Smooth muscle cell (in vitro differentiated cells): ENCODE results near the gene LIAS. TPM values are rescaled to one million over a fixed set of nuclear protein-coding genes. Genes with fewer than 3 reads are reported as not detected.
"Not testable (repeated sequence)": the region's sequence is repeated elsewhere in the genome, so short reads cannot be mapped to it uniquely, and the experiment has no call there.

Source experiments
- DNase-seq: peaks from one replicate; lab custom pipeline; 2025; ENCODE audit not compliant: unreplicated experiment; lab: John Stamatoyannopoulos, UW
- H2AFZ ChIP-seq: fragments of 200-600 bp; sonication (generic); 2 replicates; pipeline ENCODE4 v1.6.0; 2016; ENCODE audit warnings: antibody characterized with exemption, low read depth, mild to moderate bottlenecking
- H3F3A ChIP-seq: fragments of 200-600 bp; sonication (generic); 2 replicates; pipeline ENCODE4 v1.6.0; 2017; ENCODE audit warnings: antibody characterized with exemption, low read depth
- H3K27ac ChIP-seq: fragments of 200-600 bp; sonication (generic); 2 replicates; pipeline ENCODE4 v1.5.1; 2016; ENCODE audit warnings: low read depth, mild to moderate bottlenecking
- H3K27me3 ChIP-seq: fragments of 200-600 bp; sonication (generic); 2 replicates; pipeline ENCODE4 v1.6.1; 2016; ENCODE audit warnings: low read depth, mild to moderate bottlenecking
- H3K36me3 ChIP-seq: fragments of 200-600 bp; sonication (generic); 2 replicates; pipeline ENCODE4 v1.5.1; 2016; ENCODE audit warnings: low read depth
- H3K4me1 ChIP-seq: fragments of 200-600 bp; sonication (generic); 2 replicates; pipeline ENCODE4 v1.5.1; 2016; ENCODE audit warnings: low read depth
- H3K4me2 ChIP-seq: fragments of 200-600 bp; sonication (generic); 2 replicates; pipeline ENCODE4 v1.6.0; 2016; ENCODE audit warnings: mild to moderate bottlenecking
- H3K4me3 ChIP-seq: fragments of 200-600 bp; sonication (generic); 2 replicates; pipeline ENCODE4 v1.5.1; 2016; ENCODE audit warnings: mild to moderate bottlenecking
- H3K79me2 ChIP-seq: fragments of 200-600 bp; sonication (generic); 2 replicates; pipeline ENCODE4 v1.6.0; 2016; ENCODE audit warnings: low read depth, mild to moderate bottlenecking
- H3K9ac ChIP-seq: fragments of 200-600 bp; sonication (generic); 2 replicates; pipeline ENCODE4 v1.6.0; 2016; ENCODE audit warnings: low read depth
- H3K9me3 ChIP-seq: fragments of 200-600 bp; sonication (generic); replicated peaks from 2 replicates; pipeline ENCODE4 v1.5.1; 2016; ENCODE audit warnings: low read depth
- H4K20me1 ChIP-seq: fragments of 200-600 bp; sonication (generic); 2 replicates; pipeline ENCODE4 v1.6.0; 2016; ENCODE audit warnings: low read depth
- WGBS: methylation state at CpG from one replicate; pipeline ENCODE4 v1.1.7; 2016; ENCODE audit warnings: low lambda C conversion rate; 5-methylcytosine and 5-hydroxymethylcytosine counted together
- polyA plus RNA-seq: library from polyadenylated mRNA; unstranded; fragments of >200 nt; fragmentation: Nextera tagmentation; extraction: Ambion mirVana; gene quantifications from 2 replicates; pipeline ENCODE4 v1.2.1, GENCODE V29; 2016
- total RNA-seq: library from RNA; depleted of rRNA; stranded (reverse); fragments of >200 nt; gene quantifications from 2 replicates; pipeline ENCODE4 v1.2.3, GENCODE V29; 2014
- TF ChIP-seq, protein P1 (sequence below): fragments of 200-600 bp; sonication (generic); IDR thresholded peaks from 2 replicates; pipeline ENCODE4 v1.5.1; 2017; ENCODE audit warnings: borderline replicate concordance, mild to moderate bottlenecking, antibody characterized with exemption; ENCODE audit not compliant: insufficient read depth, poor library complexity, severe bottlenecking

Gene LIAS
- total and polyA plus RNA-seq, 2 experiments from 2014 or later: 6.6 to 10.5 TPM

GRCh38 chr4:39504538-39504937 is 45.7 kb downstream of the LIAS start:
- TF ChIP-seq, protein P1, sequence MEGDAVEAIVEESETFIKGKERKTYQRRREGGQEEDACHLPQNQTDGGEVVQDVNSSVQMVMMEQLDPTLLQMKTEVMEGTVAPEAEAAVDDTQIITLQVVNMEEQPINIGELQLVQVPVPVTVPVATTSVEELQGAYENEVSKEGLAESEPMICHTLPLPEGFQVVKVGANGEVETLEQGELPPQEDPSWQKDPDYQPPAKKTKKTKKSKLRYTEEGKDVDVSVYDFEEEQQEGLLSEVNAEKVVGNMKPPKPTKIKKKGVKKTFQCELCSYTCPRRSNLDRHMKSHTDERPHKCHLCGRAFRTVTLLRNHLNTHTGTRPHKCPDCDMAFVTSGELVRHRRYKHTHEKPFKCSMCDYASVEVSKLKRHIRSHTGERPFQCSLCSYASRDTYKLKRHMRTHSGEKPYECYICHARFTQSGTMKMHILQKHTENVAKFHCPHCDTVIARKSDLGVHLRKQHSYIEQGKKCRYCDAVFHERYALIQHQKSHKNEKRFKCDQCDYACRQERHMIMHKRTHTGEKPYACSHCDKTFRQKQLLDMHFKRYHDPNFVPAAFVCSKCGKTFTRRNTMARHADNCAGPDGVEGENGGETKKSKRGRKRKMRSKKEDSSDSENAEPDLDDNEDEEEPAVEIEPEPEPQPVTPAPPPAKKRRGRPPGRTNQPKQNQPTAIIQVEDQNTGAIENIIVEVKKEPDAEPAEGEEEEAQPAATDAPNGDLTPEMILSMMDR: no peak
- Histone ChIP-seq H3K27ac (no peak overlapping the region), H3K9ac (no peak overlapping the region), H3K79me2 (no peaks in the 10 kb centered on the region), H2AFZ (no peak overlapping the region), H4K20me1 (peaks cover 31% of the 10 kb centered on the region), H3K27me3 (no peaks in the 10 kb centered on the region), H3F3A (peaks cover 17% of the 10 kb centered on the region), H3K4me1 (no peaks in the 10 kb centered on the region), H3K36me3 (peaks cover 50% of the 10 kb centered on the region), H3K4me2 (no peak overlapping the region), H3K9me3 (no peaks in the 10 kb centered on the region), H3K4me3 (no peak overlapping the region)
- 94% methylated on average over 2 of the region's 2 CpGs for WGBS
- DNase-seq: no peak

- H3K4me3 ChIP-seq: no peak overlapping the region
- H3K27me3 ChIP-seq: no peaks in the 10 kb centered on the region
- H3K36me3 ChIP-seq: peaks cover 60% of the 10 kb centered on the region
- peaks cover 14% of the 10 kb centered on the region for H3F3A ChIP-seq
- H3K4me1 ChIP-seq: no peaks in the 10 kb centered on the region
- 93% methylated on average over 1 of the region's 1 CpG for WGBS
- H3K9me3 ChIP-seq: no peaks in the 10 kb centered on the region
- peaks cover 35% of the 10 kb centered on the region for H4K20me1 ChIP-seq
- no peak overlapping the region for H3K9ac ChIP-seq
- H3K27ac ChIP-seq: no peak overlapping the region
- TF ChIP-seq, protein P1: no peak
- H3K4me2 ChIP-seq: no peak overlapping the region
- no peaks in the 10 kb centered on the region for H3K79me2 ChIP-seq
- H2AFZ ChIP-seq: no peak overlapping the region
- DNase-seq: no peak
These were observed 46.7 kb downstream of the LIAS start for GRCh38 chr4:39505581-39505980.

DNA sequence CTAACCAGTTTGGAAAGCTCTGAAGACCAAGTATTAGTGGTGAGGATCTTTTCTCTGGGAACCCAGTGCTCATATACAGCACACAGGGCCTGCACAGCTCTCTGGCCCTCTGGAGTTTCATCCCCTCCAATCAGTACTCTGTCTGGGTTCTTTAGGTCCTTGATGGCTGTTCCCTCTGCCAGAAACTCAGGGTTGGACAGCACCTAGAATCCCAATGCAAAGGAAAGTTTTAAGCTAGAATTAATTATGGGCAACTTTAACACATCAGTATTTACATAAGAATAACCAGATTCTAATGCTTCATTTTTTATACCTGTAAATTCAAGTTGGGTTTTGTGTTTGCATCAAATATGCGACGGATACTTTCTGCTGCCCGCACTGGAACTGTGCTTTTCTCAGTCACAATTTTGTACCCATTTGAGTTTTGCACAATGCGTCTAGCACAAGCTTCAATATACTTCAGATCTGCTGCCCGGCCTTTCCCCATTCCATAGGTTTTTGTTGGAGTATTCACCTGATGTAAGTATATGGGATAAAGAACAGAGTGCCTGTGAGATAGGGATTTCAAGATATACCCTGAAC is 51.6 kb downstream of the LIAS start:
- Histone ChIP-seq H3K4me1 (no peaks in the 10 kb centered on the region), H3K9me3 (no peaks in the 10 kb centered on the region), H3K79me2 (peaks cover 14% of the 10 kb centered on the region), H3K27ac (no peak overlapping the region), H2AFZ (no peak overlapping the region), H3K36me3 (peaks cover 47% of the 10 kb centered on the region), H4K20me1 (peaks cover 52% of the 10 kb centered on the region), H3K4me3 (no peak overlapping the region), H3K9ac (no peak overlapping the region), H3K27me3 (no peaks in the 10 kb centered on the region), H3F3A (no peaks in the 10 kb centered on the region), H3K4me2 (no peak overlapping the region)
- DNase-seq: no peak
- whole genome bisulfite sequencing: 98% methylated on average over 5 of the region's 5 CpGs
- TF ChIP-seq, protein P1: no peak

- 100% methylated on average over 1 of the region's 1 CpG for WGBS
- DNase-seq, H3K27me3 ChIP-seq, H3F3A ChIP-seq, H3K4me1 ChIP-seq, H3K27ac ChIP-seq, H2AFZ ChIP-seq, H3K9me3 ChIP-seq, H3K9ac ChIP-seq, H3K4me2 ChIP-seq, H3K4me3 ChIP-seq: not testable (repeated sequence)
- peaks cover 77% of the 10 kb centered on the region for H4K20me1 ChIP-seq
- peaks cover 22% of the 10 kb centered on the region for H3K36me3 ChIP-seq
- peaks cover 51% of the 10 kb centered on the region for H3K79me2 ChIP-seq
These were observed 55.4 kb downstream of the LIAS start for GRCh38 chr4:39514266-39514665.
